CD4-positive, alpha-beta memory T cell (primary cell): Measurements from ENCODE around the gene NSRP1. TPM values are rescaled to one million over a fixed set of nuclear protein-coding genes. Genes with fewer than 3 reads are reported as not detected.
A peak's percentile ranks its signal among the peaks of the same experiment; 100 is the strongest.

Source experiments
- CTCF ChIA-PET: fragments of 350-600 bp; sonication (Branson Sonifier 250); formaldehyde crosslinking; loops from one replicate; lab custom pipeline; 2021; ENCODE audit warnings: inconsistent platforms; ENCODE audit not compliant: partially characterized antibody; lab: Charles Lee
- POLR2A ChIA-PET: fragments of 350-600 bp; sonication (Branson Sonifier 250); formaldehyde crosslinking; loops from one replicate; lab custom pipeline; 2021; ENCODE audit not compliant: partially characterized antibody; lab: Charles Lee
- DNase-seq, 5 donors: peaks; one replicate each; pipeline versions ENCODE4 v3.0.0 to v3.0.0-alpha.2; 2020 to 2022; ENCODE audit warnings: mixed read lengths in 1 of 5
- H3K27ac ChIP-seq: one replicate; pipeline ENCODE4 v1.7.0; 2013; ENCODE audit warnings: low read depth, low read length
- H3K27me3 ChIP-seq: 2 replicates; pipeline ENCODE4 v1.7.0; 2013; ENCODE audit warnings: mild to moderate bottlenecking, low read length, moderate library complexity; ENCODE audit not compliant: insufficient read depth
- H3K36me3 ChIP-seq: 2 replicates; pipeline ENCODE4 v1.7.0; 2013; ENCODE audit warnings: mild to moderate bottlenecking, low read length, moderate library complexity; ENCODE audit not compliant: insufficient read depth
- H3K4me1 ChIP-seq: 2 replicates; pipeline ENCODE4 v1.7.0; 2013; ENCODE audit warnings: mild to moderate bottlenecking, low read length, moderate library complexity; ENCODE audit not compliant: insufficient read depth
- H3K4me3 ChIP-seq, 2 donors: one replicate each; pipeline ENCODE4 v1.7.0; 2013; ENCODE audit warnings: low read length in 2 of 2, mild to moderate bottlenecking in 1 of 2
- H3K9me3 ChIP-seq, 2 donors: one replicate each; pipeline ENCODE4 v1.7.0; 2013; ENCODE audit warnings: low read length in 2 of 2, control low read depth in 1 of 2; ENCODE audit not compliant: control insufficient read depth in 1 of 2
- H3K27ac Mint-ChIP-seq, 7 donors: one replicate each; pipeline ENCODE4 v1.8.0; 2020 to 2021; ENCODE audit warnings: mixed read lengths in 7 of 7, mild to moderate bottlenecking in 6 of 7, inconsistent platforms in 3 of 7, moderate library complexity in 3 of 7
- H3K27me3 Mint-ChIP-seq, 2 donors: one replicate each; pipeline ENCODE4 v1.8.0; 2020 to 2021; ENCODE audit warnings: mixed read lengths in 2 of 2
- H3K36me3 Mint-ChIP-seq, 2 donors: one replicate each; pipeline ENCODE4 v1.8.0; 2020 to 2021; ENCODE audit warnings: mixed read lengths in 2 of 2, inconsistent platforms in 1 of 2, mild to moderate bottlenecking in 1 of 2
- H3K4me1 Mint-ChIP-seq, 4 donors: one replicate each; pipeline ENCODE4 v1.8.0; 2020 to 2021; ENCODE audit warnings: mixed read lengths in 4 of 4, mild to moderate bottlenecking in 1 of 4
- H3K4me3 Mint-ChIP-seq, 8 donors: one replicate each; pipeline ENCODE4 v1.8.0; 2020 to 2021; ENCODE audit warnings: mixed read lengths in 8 of 8, mild to moderate bottlenecking in 7 of 8, moderate library complexity in 6 of 8, inconsistent platforms in 3 of 8
- H3K9me3 Mint-ChIP-seq, 8 donors: one replicate each; pipeline ENCODE4 v1.8.0; 2020 to 2021; ENCODE audit warnings: mixed read lengths in 8 of 8, mild to moderate bottlenecking in 5 of 8, inconsistent platforms in 3 of 8, moderate library complexity in 1 of 8
- intact Hi-C: fragments of 100-400 bp; cut with micrococcal nuclease; formaldehyde crosslinking; loops from one replicate; pipeline ENCODE4 v1.15.1; 2023
- microRNA-seq: library from miRNA; unstranded; fragments of <30 nt; microRNA quantifications from one replicate; pipeline ENCODE4 v1.2.0, GENCODE V29; 2021; ENCODE audit warnings: borderline replicate concordance, borderline number of aligned reads, borderline microRNAs expressed, mixed read lengths
- polyA plus RNA-seq, 2 donors: library from polyadenylated mRNA; unstranded; fragments of 300-500 nt; fragmentation: Illumina TruSeq; gene quantifications; one replicate each; pipeline ENCODE4 v1.2.3, GENCODE V29; 2021
- total RNA-seq, 2 experiments: library from RNA; stranded (reverse); gene quantifications; one replicate each; pipeline ENCODE4 v1.2.3, GENCODE V29; 2021

The NSRP1 gene
- total and polyA plus RNA-seq, 4 experiments from 2014 or later: 12.1 to 39.9 (median 31.8) TPM

- CTCF ChIA-PET: interaction anchor here (1.7 kb wide), 1 partner anchor 131 kb away, joined by 5 read pairs; no protein-coding TSS in a partner anchor
These were observed 119.0 kb downstream of the NSRP1 start, which contains the start of gene SLC6A4 for GRCh38 chr17:30235386-30236296. TSS of gene SLC6A4 (minus strand) at chr17:30235697. CDS start at chr17:30221958, 13,739 bp downstream.

More at GRCh38 chr17:30235386-30236296, 119.0 kb downstream of the NSRP1 start, which contains the start of gene SLC6A4:
- POLR2A ChIA-PET: no interaction called here
- peaks cover 16% of the 10 kb centered on the region for H3K27me3 ChIP-seq
- Mint-ChIP-seq H3K27me3 (peaks cover 46 to 52% of the 10 kb centered on the region in 2 donors), H3K36me3 (no peaks in the 10 kb centered on the region), H3K4me3 (peak within 1 kb of the TSS; percentile 69 to 87 (median 76)), H3K4me1 (peaks cover 18 to 35% (median 24%) of the 10 kb centered on the region in 4 donors), H3K27ac (no peak within 1 kb of the TSS), H3K9me3 (peaks cover 0 to 2% (median 0%) of the 10 kb centered on the region in 8 donors)
- no peaks in the 10 kb centered on the region for H3K36me3 ChIP-seq
- H3K4me1 ChIP-seq: peaks cover 20% of the 10 kb centered on the region
- H3K9me3 ChIP-seq: no peaks in the 10 kb centered on the region
- no peak within 1 kb of the TSS for H3K4me3 ChIP-seq
- DNase-seq: no peak
- H3K27ac ChIP-seq: no peak within 1 kb of the TSS
- intact Hi-C loops: no loop called here

Small RNA genes lying within 50 kb of the gene (microRNA-seq; reads per million reads assigned to microRNA genes)
- not detected for gene MIR423

Other genes starting within 250 kb of the NSRP1 start
- gene SSH2, start 186.6 kb upstream of the NSRP1 start, total RNA-seq: 10 to 100 TPM; 68.9 to 70.4 TPM
- gene SSH2, start 186.6 kb upstream of the NSRP1 start, polyA plus RNA-seq: 10 to 100 TPM; 13.5 to 39.6 TPM
- gene EFCAB5, start 175.2 kb upstream of the NSRP1 start, total RNA-seq: 1 to 10 TPM; 2.7 to 4.7 TPM
- under 1 TPM; 0.39 to 0.71 TPM for gene EFCAB5, start 175.2 kb upstream of the NSRP1 start, polyA plus RNA-seq
- not detected for gene SLC6A4, start 118.9 kb downstream of the NSRP1 start, total RNA-seq
- gene SLC6A4, start 118.9 kb downstream of the NSRP1 start, polyA plus RNA-seq: not detected
- gene BLMH, start 175.1 kb downstream of the NSRP1 start, total RNA-seq: 10 to 100 TPM; 54.0 to 57.6 TPM
- gene BLMH, start 175.1 kb downstream of the NSRP1 start, polyA plus RNA-seq: 10 to 100 TPM; 19.4 to 36.8 TPM
- gene TMIGD1, start 217.2 kb downstream of the NSRP1 start, total RNA-seq: not detected
- not detected for gene TMIGD1, start 217.2 kb downstream of the NSRP1 start, polyA plus RNA-seq